Measurements from ENCODE around the gene CSNK2A2.

Gene CSNK2A2

DNA sequence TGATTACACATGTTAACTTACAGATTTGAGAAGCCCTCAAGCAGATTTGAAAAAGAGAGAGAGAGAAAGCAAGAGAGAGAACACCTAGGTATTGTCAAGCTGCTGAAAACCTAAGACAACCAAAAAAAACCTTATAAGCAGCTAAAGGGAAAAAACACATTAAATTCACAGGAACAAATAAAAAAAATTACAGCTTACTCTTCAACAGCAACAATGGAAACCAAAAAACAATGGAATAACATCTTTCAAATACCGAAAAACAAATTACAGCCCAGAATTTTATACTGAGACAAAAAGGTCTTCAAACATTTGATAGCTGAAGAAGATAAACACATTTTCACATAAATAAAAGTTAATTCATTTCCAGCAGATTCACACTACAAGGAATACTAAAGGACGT lies 60.3 kb downstream of the CSNK2A2 start:
- peaks cover 16% of the 10 kb centered on the region; the same call in 1 of the 2 replicates for H3K9me3 ChIP-seq (ENCODE audit: insufficient read depth, low read depth, low read length)
- H3K27me3 ChIP-seq (ENCODE audit: insufficient read depth, low read length), result no peaks in the 10 kb centered on the region
- H3K27ac ChIP-seq (ENCODE audit: low read depth, low read length), result no peak overlapping the region
- H3K4me1 ChIP-seq (ENCODE audit: insufficient read depth, low read length), result no peaks in the 10 kb centered on the region
- 90% methylated on average over 1 of the region's 2 CpGs for WGBS
- no peak overlapping the region for H3K4me3 ChIP-seq (ENCODE audit: low read length)
- no peaks in the 10 kb centered on the region for H3K36me3 ChIP-seq (ENCODE audit: insufficient read depth, low read length)
- H3K9ac ChIP-seq (ENCODE audit: low read depth, low read length), result no peak overlapping the region

DNA sequence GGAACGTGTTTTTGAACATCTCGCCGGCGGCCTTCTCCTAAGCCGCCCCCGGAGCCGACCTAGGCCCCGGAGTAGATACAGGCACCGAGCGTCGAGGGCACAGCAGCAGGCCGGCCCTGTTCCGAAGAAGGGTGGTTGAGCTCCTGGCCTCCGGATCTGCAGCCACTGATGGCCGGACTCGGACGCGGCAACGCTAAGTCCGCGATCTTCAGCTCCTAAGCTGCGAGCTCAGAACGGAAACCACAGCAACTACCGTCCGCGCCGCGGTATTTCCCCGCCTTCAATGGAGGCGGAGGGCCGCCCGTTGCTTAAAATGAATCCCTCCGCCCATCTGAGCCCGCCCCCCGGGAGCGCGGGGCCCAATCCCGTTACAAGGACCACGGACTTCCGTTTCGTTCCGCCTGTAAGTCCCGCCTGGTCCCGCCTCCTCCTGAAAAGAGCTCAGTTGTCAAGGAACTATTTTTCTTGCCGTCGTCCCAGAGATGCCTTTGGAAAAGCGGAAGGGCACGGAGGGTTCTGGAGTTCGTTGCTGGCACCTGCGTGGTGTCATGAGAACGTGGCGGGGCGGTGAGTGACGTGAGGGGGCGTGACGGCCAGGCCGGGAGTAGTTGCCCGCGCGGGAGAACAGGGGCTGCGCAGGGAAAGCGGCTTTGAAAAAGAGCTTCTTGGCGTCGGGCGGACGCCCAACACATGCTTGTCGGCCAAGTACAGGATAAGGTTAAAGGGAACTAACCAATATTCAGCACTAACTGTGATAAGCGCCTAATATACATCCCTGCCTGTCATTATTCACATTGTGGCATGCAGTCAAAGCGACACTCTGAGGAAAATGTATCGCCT lies 68.6 kb downstream of the CSNK2A2 start, which contains the start of gene CFAP20:
Gene CFAP20 (minus strand): TSS at position 285 of the 840 bp plus-strand sequence. CDS start 266 bp downstream, at position 19.
- H3K4me1 ChIP-seq (ENCODE audit: insufficient read depth, low read length), result peaks cover 16% of the 10 kb centered on the region
- peak within 1 kb of the TSS; percentile 88 for H3K4me3 ChIP-seq (ENCODE audit: low read length)
- H3K36me3 ChIP-seq (ENCODE audit: insufficient read depth, low read length), result no peaks in the 10 kb centered on the region
- no peaks in the 10 kb centered on the region for H3K27me3 ChIP-seq (ENCODE audit: insufficient read depth, low read length)
- peak within 1 kb of the TSS; percentile 92 for H3K9ac ChIP-seq (ENCODE audit: low read depth, low read length)
- peak within 1 kb of the TSS; percentile 96 for H3K27ac ChIP-seq (ENCODE audit: low read depth, low read length)
- H3K9me3 ChIP-seq (ENCODE audit: insufficient read depth, low read depth, low read length), result no peaks in the 10 kb centered on the region
- WGBS, result 2% methylated on average over 70 of the region's 70 CpGs

DNA sequence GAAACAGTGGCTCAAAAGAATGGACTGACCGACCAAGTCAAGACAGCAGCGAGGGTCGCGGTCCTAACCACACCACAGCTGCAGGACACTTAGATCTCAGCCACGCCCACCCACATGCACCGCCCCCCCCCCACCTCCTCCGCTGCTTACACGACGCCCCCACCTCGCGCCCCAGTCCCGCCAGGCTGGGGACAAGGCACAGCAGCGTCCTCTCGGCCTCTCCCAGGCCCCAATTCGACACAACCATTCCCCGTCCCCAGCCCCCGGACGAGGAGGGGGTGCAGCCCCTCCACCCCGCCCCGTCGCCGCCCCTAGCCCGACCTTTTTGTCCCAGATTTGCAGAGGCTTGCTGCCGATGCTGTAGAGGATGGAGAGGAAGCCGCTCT lies 69.2 kb downstream of the CSNK2A2 start:
- peak overlapping the region; percentile 96 for H3K27ac ChIP-seq (ENCODE audit: low read depth, low read length)
- WGBS, result 0% methylated on average over 23 of the region's 25 CpGs
- peak overlapping the region; percentile 92 for H3K9ac ChIP-seq (ENCODE audit: low read depth, low read length)
- H3K27me3 ChIP-seq (ENCODE audit: insufficient read depth, low read length), result no peaks in the 10 kb centered on the region
- H3K4me1 ChIP-seq (ENCODE audit: insufficient read depth, low read length), result peaks cover 16% of the 10 kb centered on the region
- no peaks in the 10 kb centered on the region for H3K9me3 ChIP-seq (ENCODE audit: insufficient read depth, low read depth, low read length)
- H3K36me3 ChIP-seq (ENCODE audit: insufficient read depth, low read length), result no peaks in the 10 kb centered on the region
- H3K4me3 ChIP-seq (ENCODE audit: low read length), result peak overlapping the region; percentile 88

DNA sequence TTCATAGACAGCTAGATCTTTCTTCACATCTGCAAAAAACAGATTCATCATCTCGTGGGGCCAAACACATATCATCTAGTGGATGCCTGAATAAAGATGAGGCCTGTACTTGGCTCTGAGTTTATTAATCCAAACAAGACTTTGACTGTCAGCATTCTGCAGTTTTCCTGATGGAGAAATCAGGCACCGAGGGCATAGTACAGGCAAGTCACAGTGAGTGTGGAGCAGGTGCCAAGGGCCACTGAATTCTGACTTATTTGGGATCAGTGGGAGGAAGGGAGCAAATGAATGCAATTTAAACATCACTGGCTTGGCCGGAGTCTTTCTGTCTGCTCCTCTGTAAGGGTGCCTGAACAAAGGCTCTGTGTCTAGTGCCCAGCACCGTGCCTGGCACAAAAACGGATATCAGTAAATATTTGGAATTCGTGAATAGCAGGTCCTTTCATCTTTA lies 69.7 kb downstream of the CSNK2A2 start:
- Histone ChIP-seq H3K4me3 (ENCODE audit: low read length) (peak overlapping the region; percentile 88), H3K9ac (ENCODE audit: low read depth, low read length) (peak overlapping the region; percentile 67; the same call in 1 of the 2 replicates), H3K4me1 (ENCODE audit: insufficient read depth, low read length) (peaks cover 16% of the 10 kb centered on the region), H3K27ac (ENCODE audit: low read depth, low read length) (no peak overlapping the region), H3K36me3 (ENCODE audit: insufficient read depth, low read length) (no peaks in the 10 kb centered on the region), H3K27me3 (ENCODE audit: insufficient read depth, low read length) (no peaks in the 10 kb centered on the region), H3K9me3 (ENCODE audit: insufficient read depth, low read depth, low read length) (no peaks in the 10 kb centered on the region)
- WGBS, result 21% methylated on average over 5 of the region's 6 CpGs

DNA sequence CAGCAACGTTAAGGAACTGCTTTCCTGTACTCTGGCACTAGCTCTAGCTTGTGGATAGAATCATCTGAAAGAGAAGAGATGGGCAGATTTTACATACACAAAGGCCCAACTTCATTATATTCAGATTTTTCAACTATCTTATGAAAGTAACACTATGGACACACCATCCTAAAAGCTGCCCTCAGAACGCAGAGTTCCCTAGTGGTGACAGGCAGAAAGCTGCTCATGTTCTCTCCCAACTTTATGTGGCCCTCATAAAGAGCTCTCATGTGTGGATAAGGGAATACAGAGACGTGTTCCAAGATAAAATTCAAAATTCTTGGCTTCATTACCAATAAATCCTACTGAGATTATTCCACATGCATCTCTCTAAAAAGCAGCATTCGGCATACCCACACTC lies 70.3 kb downstream of the CSNK2A2 start:
- no peaks in the 10 kb centered on the region for H3K9me3 ChIP-seq (ENCODE audit: insufficient read depth, low read depth, low read length)
- H3K27ac ChIP-seq (ENCODE audit: low read depth, low read length), result no peak overlapping the region
- peak overlapping the region; percentile 88 for H3K4me3 ChIP-seq (ENCODE audit: low read length)
- 47% methylated on average over 4 of the region's 4 CpGs for WGBS
- no peak overlapping the region for H3K9ac ChIP-seq (ENCODE audit: low read depth, low read length)
- no peaks in the 10 kb centered on the region for H3K27me3 ChIP-seq (ENCODE audit: insufficient read depth, low read length)
- H3K4me1 ChIP-seq (ENCODE audit: insufficient read depth, low read length), result peaks cover 16% of the 10 kb centered on the region
- no peaks in the 10 kb centered on the region for H3K36me3 ChIP-seq (ENCODE audit: insufficient read depth, low read length)

DNA sequence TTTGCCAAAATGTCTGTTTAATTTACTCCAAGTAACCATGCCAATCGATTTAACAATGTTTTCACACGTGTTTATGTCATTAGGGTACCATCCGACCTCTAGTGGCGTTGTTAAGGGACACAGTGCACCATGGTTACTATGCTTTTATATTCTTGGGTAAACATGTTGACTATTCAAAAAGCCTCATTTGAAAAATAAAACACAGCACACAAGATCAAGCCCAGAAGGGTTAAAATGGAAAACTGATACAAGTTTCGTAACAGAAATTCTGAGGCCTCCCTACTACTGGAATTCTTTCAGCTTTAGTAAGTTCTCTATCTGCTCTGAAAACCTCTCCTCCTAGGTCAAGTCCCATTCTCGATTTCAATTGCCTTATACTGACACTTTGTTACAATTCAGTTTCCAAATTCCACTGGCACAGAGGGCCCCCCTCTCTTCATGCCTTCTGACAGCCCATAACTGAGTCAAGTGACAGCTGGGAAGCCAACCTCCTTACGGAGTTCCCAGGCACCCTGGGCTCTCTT lies 70.8 kb downstream of the CSNK2A2 start:
- Histone ChIP-seq H3K9ac (ENCODE audit: low read depth, low read length) (no peak overlapping the region), H3K9me3 (ENCODE audit: insufficient read depth, low read depth, low read length) (no peaks in the 10 kb centered on the region), H3K36me3 (ENCODE audit: insufficient read depth, low read length) (no peaks in the 10 kb centered on the region), H3K4me1 (ENCODE audit: insufficient read depth, low read length) (peaks cover 16% of the 10 kb centered on the region), H3K27me3 (ENCODE audit: insufficient read depth, low read length) (no peaks in the 10 kb centered on the region), H3K27ac (ENCODE audit: low read depth, low read length) (no peak overlapping the region), H3K4me3 (ENCODE audit: low read length) (peak overlapping the region; percentile 88)
- 41% methylated on average over 7 of the region's 7 CpGs for WGBS

DNA sequence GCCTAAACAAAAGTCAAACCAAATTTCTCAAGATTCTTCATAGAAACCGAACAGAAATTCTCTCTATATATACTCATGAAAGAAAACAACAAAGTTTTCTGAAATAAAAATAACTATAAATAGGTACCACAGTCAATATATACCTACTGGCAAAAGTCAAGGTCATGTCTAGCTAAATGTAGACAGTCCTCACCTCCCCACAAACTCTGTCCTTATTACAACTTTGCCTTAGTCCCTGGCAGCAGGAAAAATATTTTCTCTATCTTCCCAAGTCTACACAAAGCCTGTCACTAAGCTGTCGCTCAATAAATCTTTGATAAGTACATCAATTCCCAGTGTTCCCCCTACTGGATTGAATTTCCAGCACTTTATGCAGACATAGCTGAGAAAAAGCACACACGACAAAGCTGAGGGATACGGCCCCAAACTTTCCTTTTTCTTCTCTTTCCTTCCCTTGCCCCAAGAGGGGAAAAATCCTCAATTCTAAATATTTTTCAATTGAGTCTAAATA lies 71.4 kb downstream of the CSNK2A2 start:
- no peak overlapping the region for H3K4me3 ChIP-seq (ENCODE audit: low read length)
- H3K9ac ChIP-seq (ENCODE audit: low read depth, low read length), result no peak overlapping the region
- H3K9me3 ChIP-seq (ENCODE audit: insufficient read depth, low read depth, low read length), result no peaks in the 10 kb centered on the region
- H3K4me1 ChIP-seq (ENCODE audit: insufficient read depth, low read length), result peaks cover 19% of the 10 kb centered on the region
- H3K36me3 ChIP-seq (ENCODE audit: insufficient read depth, low read length), result no peaks in the 10 kb centered on the region
- no peak overlapping the region for H3K27ac ChIP-seq (ENCODE audit: low read depth, low read length)
- H3K27me3 ChIP-seq (ENCODE audit: insufficient read depth, low read length), result no peaks in the 10 kb centered on the region
- 79% methylated on average over 4 of the region's 4 CpGs for WGBS

DNA sequence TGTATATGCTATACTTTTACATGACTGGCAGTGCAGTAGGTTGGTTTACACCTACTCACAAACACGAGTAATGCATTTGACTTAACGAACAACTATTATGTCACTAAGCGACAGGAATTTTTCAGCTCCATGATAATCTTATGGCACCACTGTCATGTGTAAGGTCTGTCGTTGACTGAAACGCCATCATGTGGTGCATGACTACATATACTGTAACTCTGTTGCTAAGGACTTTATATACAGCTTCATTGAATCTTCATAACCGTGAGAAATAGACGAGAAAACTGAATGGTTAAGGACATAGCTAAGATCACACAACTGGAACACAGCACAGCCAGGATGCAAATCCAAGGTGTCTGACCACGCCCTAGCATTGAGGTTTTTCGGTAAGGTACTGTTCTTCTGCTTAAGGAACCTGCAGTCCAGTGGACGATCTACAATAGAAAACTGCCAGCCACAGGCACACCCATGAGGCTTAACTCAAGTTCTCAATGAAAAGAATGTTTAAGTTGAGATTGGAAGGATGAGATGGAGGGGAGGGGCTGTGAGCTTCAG lies 72.0 kb downstream of the CSNK2A2 start:
- Histone ChIP-seq H3K36me3 (ENCODE audit: insufficient read depth, low read length) (no peaks in the 10 kb centered on the region), H3K27ac (ENCODE audit: low read depth, low read length) (no peak overlapping the region), H3K9me3 (ENCODE audit: insufficient read depth, low read depth, low read length) (no peaks in the 10 kb centered on the region), H3K9ac (ENCODE audit: low read depth, low read length) (no peak overlapping the region), H3K27me3 (ENCODE audit: insufficient read depth, low read length) (no peaks in the 10 kb centered on the region), H3K4me3 (ENCODE audit: low read length) (no peak overlapping the region), H3K4me1 (ENCODE audit: insufficient read depth, low read length) (peaks cover 26% of the 10 kb centered on the region)
- WGBS, result 91% methylated on average over 10 of the region's 10 CpGs

DNA sequence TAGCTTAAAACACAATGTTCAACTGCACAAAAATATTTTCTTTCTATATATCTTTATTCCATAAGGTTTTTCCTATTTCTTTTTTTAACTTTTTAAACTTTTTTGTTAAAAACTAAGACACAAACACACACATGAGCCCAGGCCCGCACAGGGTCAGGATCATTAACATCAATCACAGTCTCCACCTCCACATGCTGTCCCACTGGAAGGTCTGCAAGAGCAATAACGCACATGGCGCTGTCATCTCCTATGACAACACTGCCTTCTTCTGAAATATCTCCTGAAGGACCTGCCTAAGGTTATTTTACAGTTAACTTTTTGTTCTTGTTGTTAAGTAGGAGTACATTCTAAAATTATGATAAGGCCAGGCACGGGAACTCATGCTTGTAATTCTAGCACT lies 72.9 kb downstream of the CSNK2A2 start:
- Histone ChIP-seq H3K4me1 (ENCODE audit: insufficient read depth, low read length) (peaks cover 33% of the 10 kb centered on the region), H3K27ac (ENCODE audit: low read depth, low read length) (no peak overlapping the region), H3K4me3 (ENCODE audit: low read length) (no peak overlapping the region), H3K9me3 (ENCODE audit: insufficient read depth, low read depth, low read length) (no peaks in the 10 kb centered on the region), H3K27me3 (ENCODE audit: insufficient read depth, low read length) (no peaks in the 10 kb centered on the region), H3K9ac (ENCODE audit: low read depth, low read length) (no peak overlapping the region), H3K36me3 (ENCODE audit: insufficient read depth, low read length) (no peaks in the 10 kb centered on the region)
- WGBS, result 89% methylated on average over 4 of the region's 4 CpGs

DNA sequence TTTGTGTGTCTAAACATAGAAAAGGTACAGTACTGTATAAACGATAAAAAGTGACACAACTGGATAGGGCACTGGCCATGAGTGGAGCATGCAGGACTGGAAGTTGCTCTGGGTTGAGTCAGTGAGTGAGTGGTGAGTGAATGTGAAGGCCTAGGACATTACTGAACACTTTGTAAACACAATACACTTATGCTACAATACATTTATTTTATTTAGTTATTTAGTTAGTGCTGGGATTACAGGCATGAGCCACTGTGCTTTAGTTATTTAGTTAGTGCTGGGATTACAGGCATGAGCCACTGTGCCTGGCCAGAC lies 73.3 kb downstream of the CSNK2A2 start:
- Histone ChIP-seq H3K27ac (ENCODE audit: low read depth, low read length) (no peak overlapping the region), H3K36me3 (ENCODE audit: insufficient read depth, low read length) (no peaks in the 10 kb centered on the region), H3K4me3 (ENCODE audit: low read length) (no peak overlapping the region), H3K4me1 (ENCODE audit: insufficient read depth, low read length) (peaks cover 33% of the 10 kb centered on the region), H3K9me3 (ENCODE audit: insufficient read depth, low read depth, low read length) (no peaks in the 10 kb centered on the region), H3K9ac (ENCODE audit: low read depth, low read length) (no peak overlapping the region), H3K27me3 (ENCODE audit: insufficient read depth, low read length) (no peaks in the 10 kb centered on the region)
- WGBS, result 99% methylated on average over 1 of the region's 1 CpG

DNA sequence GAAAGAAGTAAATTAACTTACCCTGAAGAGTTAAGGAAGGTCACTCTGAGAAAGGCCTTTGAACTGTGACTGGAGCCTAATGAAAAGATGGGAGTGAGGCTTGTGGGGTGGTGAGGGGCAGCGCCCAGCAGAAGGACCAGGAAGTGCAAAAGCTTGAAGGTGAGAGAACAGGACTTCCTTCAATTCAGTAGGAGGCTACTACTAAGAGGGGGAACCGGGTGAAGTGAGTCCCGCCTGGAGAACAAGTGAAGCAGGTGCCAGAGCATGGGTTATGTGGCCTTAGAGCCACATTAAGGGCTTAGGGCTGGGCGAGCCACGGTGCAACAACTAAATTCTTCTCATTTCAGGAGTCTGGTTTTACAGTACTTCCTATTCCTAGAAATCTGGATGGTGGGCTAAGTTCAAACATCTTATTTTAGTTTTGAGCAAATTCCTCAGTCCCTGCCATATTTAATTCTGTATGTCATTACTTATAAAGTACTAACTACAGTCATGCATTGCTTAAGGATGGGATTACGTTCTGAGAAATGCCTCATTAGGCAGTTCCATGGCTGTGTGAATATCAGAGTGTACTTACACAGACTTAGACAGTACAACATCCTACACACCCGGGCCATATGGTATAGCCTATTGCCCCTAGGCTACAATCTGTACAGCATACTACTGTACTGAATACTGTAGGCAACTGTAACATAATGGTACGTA lies 73.9 kb downstream of the CSNK2A2 start:
- Histone ChIP-seq H3K27me3 (ENCODE audit: insufficient read depth, low read length) (no peaks in the 10 kb centered on the region), H3K9ac (ENCODE audit: low read depth, low read length) (no peak overlapping the region), H3K4me3 (ENCODE audit: low read length) (no peak overlapping the region), H3K4me1 (ENCODE audit: insufficient read depth, low read length) (peaks cover 33% of the 10 kb centered on the region), H3K36me3 (ENCODE audit: insufficient read depth, low read length) (no peaks in the 10 kb centered on the region), H3K27ac (ENCODE audit: low read depth, low read length) (no peak overlapping the region), H3K9me3 (ENCODE audit: insufficient read depth, low read depth, low read length) (no peaks in the 10 kb centered on the region)
- 85% methylated on average over 8 of the region's 8 CpGs for WGBS
